ENCODE data around the gene NTN1. TPM values are rescaled to one million over a fixed set of nuclear protein-coding genes. Genes with fewer than 3 reads are reported as not detected.
A peak's percentile ranks its signal among the peaks of the same experiment; 100 is the strongest.

Gene NTN1
- total and polyA plus RNA-seq, 2 experiments from 2014 or later: 0.16 to 0.60 TPM

- Histone ChIP-seq H3K27ac (no peak overlapping the region), H3K4me1 (ENCODE audit: low read depth) (no peaks in the 10 kb centered on the region), H3K9me3 (ENCODE audit: low read depth) (no peaks in the 10 kb centered on the region), H3K4me3 (no peak overlapping the region), H3K36me3 (no peaks in the 10 kb centered on the region), H3K27me3 (peaks cover 12% of the 10 kb centered on the region)
- no peak for DNase-seq (ENCODE audit: low read depth in 1 of 2, low spot score in 1 of 2)
- TF ChIP-seq, protein P1, sequence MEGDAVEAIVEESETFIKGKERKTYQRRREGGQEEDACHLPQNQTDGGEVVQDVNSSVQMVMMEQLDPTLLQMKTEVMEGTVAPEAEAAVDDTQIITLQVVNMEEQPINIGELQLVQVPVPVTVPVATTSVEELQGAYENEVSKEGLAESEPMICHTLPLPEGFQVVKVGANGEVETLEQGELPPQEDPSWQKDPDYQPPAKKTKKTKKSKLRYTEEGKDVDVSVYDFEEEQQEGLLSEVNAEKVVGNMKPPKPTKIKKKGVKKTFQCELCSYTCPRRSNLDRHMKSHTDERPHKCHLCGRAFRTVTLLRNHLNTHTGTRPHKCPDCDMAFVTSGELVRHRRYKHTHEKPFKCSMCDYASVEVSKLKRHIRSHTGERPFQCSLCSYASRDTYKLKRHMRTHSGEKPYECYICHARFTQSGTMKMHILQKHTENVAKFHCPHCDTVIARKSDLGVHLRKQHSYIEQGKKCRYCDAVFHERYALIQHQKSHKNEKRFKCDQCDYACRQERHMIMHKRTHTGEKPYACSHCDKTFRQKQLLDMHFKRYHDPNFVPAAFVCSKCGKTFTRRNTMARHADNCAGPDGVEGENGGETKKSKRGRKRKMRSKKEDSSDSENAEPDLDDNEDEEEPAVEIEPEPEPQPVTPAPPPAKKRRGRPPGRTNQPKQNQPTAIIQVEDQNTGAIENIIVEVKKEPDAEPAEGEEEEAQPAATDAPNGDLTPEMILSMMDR (IDR thresholded peaks at IDR 0.05; ENCODE audit: low read depth, low read length): no peak
Measured at GRCh38 chr17:9213303-9213640, 192.0 kb downstream of the NTN1 start.

GRCh38 chr17:9215465-9215864, 194.2 kb downstream of the NTN1 start:
- Histone ChIP-seq H3K4me1 (ENCODE audit: low read depth) (no peaks in the 10 kb centered on the region), H3K9me3 (ENCODE audit: low read depth) (no peaks in the 10 kb centered on the region), H3K4me3 (no peak overlapping the region), H3K27ac (no peak overlapping the region), H3K27me3 (peaks cover 23% of the 10 kb centered on the region), H3K36me3 (no peaks in the 10 kb centered on the region)
- TF ChIP-seq, protein P1 (IDR thresholded peaks at IDR 0.05; ENCODE audit: low read depth, low read length): no peak
- no peak for DNase-seq (ENCODE audit: low read depth in 1 of 2, low spot score in 1 of 2)

DNA sequence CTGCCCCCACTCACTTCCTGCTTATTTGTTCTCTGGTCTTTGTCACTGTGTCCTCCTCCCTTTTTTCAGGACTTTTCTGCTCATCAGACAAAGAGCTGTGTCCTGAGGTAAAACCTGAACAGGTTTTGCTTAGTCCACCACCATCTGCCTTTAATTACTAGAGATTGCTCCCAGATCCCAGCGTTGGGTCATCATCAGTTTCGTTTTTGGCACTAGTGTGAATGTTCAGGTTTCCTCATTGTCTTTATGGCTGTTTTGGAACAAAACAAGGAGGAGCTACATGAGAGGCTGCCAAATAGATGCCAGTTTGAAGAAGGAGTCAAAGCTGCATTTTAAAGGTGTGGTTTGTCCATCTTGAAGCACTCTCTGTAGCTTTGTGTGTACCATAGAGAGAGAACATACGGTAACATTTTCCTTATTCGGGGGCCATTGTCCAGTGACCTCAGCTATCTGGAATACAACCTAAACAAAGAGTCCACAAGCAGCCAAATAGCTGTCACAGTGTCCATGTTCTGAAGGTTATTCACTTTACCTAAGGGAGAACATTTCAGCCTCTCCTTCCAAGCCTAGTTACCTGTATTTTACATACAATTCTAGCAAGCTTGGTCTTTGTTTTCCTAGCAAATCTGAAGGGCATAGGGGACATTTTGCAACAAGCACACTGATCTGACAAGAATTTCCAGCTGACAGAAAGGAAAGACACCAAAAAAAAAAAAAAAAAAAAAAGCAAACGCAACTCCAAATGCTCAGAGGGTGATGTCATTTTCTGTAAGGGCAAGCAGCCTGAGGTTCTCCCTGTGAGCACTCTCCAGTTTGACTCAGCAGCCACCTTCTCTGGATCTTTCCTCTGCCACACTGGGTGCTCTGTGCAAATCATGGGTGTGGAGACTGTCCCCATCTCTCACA, 196.1 kb downstream of the NTN1 start:
- H3K4me3 ChIP-seq: no peak overlapping the region
- no peaks in the 10 kb centered on the region for H3K4me1 ChIP-seq (ENCODE audit: low read depth)
- no peaks in the 10 kb centered on the region for H3K9me3 ChIP-seq (ENCODE audit: low read depth)
- peaks cover 24% of the 10 kb centered on the region for H3K27me3 ChIP-seq
- H3K36me3 ChIP-seq: no peaks in the 10 kb centered on the region
- no peak overlapping the region for H3K27ac ChIP-seq
- TF ChIP-seq, protein P1 (IDR thresholded peaks at IDR 0.05; ENCODE audit: low read depth, low read length): no peak
- DNase-seq (ENCODE audit: low read depth in 1 of 2, low spot score in 1 of 2): peak in 1 of 2 donors; percentile 65

GRCh38 chr17:9218064-9218635, 196.8 kb downstream of the NTN1 start:
- Histone ChIP-seq H3K36me3 (no peaks in the 10 kb centered on the region), H3K4me1 (ENCODE audit: low read depth) (no peaks in the 10 kb centered on the region), H3K4me3 (no peak overlapping the region), H3K27me3 (peaks cover 24% of the 10 kb centered on the region), H3K9me3 (ENCODE audit: low read depth) (no peaks in the 10 kb centered on the region), H3K27ac (no peak overlapping the region)
- DNase-seq (ENCODE audit: low read depth in 1 of 2, low spot score in 1 of 2): no peak
- TF ChIP-seq, protein P1 (IDR thresholded peaks at IDR 0.05; ENCODE audit: low read depth, low read length): no peak

DNA sequence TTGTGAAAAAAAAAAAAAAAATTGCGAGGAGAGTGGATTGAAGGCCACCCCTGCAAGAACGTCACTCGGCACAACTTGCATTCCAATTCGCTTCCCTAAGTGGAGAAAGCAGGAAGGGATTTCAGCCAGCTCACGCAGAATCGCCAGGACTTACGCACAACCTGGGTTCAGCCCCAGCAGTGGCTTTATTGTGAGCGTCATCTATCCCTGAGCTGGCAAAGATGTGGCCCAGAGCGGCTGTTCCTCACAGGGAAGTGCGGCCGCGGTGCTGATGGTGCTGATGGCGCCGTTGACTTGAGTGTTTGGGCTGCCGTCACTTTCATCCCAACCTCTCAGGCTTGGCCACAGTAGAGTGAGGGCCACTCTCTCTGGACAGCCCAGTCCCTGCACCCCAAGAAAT, 197.6 kb downstream of the NTN1 start:
- TF ChIP-seq, protein P1 (IDR thresholded peaks at IDR 0.05; ENCODE audit: low read depth, low read length): no peak
- H3K36me3 ChIP-seq: no peaks in the 10 kb centered on the region
- DNase-seq (ENCODE audit: low read depth in 1 of 2, low spot score in 1 of 2): peak in 1 of 2 donors; percentile 26
- no peaks in the 10 kb centered on the region for H3K9me3 ChIP-seq (ENCODE audit: low read depth)
- no peaks in the 10 kb centered on the region for H3K4me1 ChIP-seq (ENCODE audit: low read depth)
- no peak overlapping the region for H3K4me3 ChIP-seq
- no peak overlapping the region for H3K27ac ChIP-seq
- H3K27me3 ChIP-seq: peaks cover 28% of the 10 kb centered on the region

Measured in cardiac muscle cell (in vitro differentiated cells and primary cell).